SU-DHL-6 (cell line): ENCODE results near the gene MRPS27.

Experiments used
- CTCF ChIP-seq: fragments of 200-600 bp; sonication (generic); IDR thresholded peaks from one replicate; pipeline ENCODE4 v1.5.1; 2017; ENCODE audit warnings: antibody characterized with exemption, mild to moderate bottlenecking, low read length, moderate library complexity; ENCODE audit not compliant: insufficient read depth, poor library complexity, severe bottlenecking
- EZH2phosphoT487 ChIP-seq: fragments of 200-600 bp; sonication (generic), shearing (Covaris generic); conservative IDR thresholded peaks from 2 replicates; pipeline ENCODE4 v1.6.1; 2018; ENCODE audit warnings: mild to moderate bottlenecking, antibody characterized with exemption, low read length, moderate library complexity, mixed read lengths

- no peak for TF ChIP-seq CTCF
- TF ChIP-seq EZH2phosphoT487 = no peak
These were observed 31.1 kb downstream of the MRPS27 start for GRCh38 chr5:72288924-72289323.
